Measurements from ENCODE around the gene PIM2. TPM values are rescaled to one million over a fixed set of nuclear protein-coding genes. Genes with fewer than 3 reads are reported as not detected.

Gene PIM2
- total RNA-seq: 4.3 to 5.1 TPM (median 4.6 TPM) in 3 replicates
- long read RNA-seq, partial matches to known transcripts: 0 of 1 reads
- long read RNA-seq, other reads (novel, unspliced or antisense): 0 of 1 reads

- H3K4me1 Mint-ChIP-seq (ENCODE audit: low read depth): peaks cover 33% of the 10 kb centered on the region
- H3K36me3 Mint-ChIP-seq (ENCODE audit: low read depth): peaks cover 7% of the 10 kb centered on the region
- no peaks in the 10 kb centered on the region for H3K9me3 Mint-ChIP-seq (ENCODE audit: low read depth)
- peak; percentile 27 for TF ChIP-seq CTCF (IDR thresholded peaks at IDR 0.05)
- H3K27me3 Mint-ChIP-seq (ENCODE audit: low read depth): no peaks in the 10 kb centered on the region
- no peak for DNase-seq (ENCODE audit: low spot score)
- H3K4me3 Mint-ChIP-seq (ENCODE audit: unreplicated experiment): peak within 1 kb of the TSS; percentile 75
- peak within 1 kb of the TSS; percentile 85 for H3K27ac Mint-ChIP-seq (ENCODE audit: unreplicated experiment)
Observed at GRCh38 chrX:48918643-48919340, at the start of gene PIM2. TSS of gene PIM2 (minus strand) at chrX:48919024. CDS start at chrX:48918834, 190 bp downstream.

DNA sequence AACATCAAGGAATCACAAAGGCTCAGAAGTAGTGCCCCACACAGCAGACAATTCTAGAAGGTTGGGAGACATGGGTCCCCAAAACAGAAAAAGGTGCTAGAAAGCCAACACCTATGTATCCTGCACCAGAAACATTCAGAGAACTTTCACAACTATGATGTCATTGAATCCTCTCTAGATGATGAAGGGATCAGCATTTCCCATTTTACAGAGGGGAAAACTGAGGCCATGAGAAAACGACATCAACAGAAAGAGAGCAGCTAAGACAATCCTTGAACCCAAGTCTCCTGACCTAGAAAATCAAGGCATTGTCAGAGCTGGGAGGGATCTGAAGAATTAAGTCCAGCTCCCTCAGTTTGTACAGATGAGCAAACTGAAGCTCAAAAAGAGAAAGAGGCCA is 49.6 kb upstream of the PIM2 start:
- Mint-ChIP-seq H3K36me3 (ENCODE audit: low read depth) (no peaks in the 10 kb centered on the region), H3K27ac (ENCODE audit: unreplicated experiment) (no peak overlapping the region), H3K27me3 (ENCODE audit: low read depth) (no peaks in the 10 kb centered on the region), H3K4me1 (ENCODE audit: low read depth) (peaks cover 20% of the 10 kb centered on the region), H3K4me3 (ENCODE audit: unreplicated experiment) (no peak overlapping the region), H3K9me3 (ENCODE audit: low read depth) (peaks cover 10% of the 10 kb centered on the region)
- no peak for DNase-seq (ENCODE audit: low spot score)
- no peak for TF ChIP-seq CTCF (IDR thresholded peaks at IDR 0.05)

DNA sequence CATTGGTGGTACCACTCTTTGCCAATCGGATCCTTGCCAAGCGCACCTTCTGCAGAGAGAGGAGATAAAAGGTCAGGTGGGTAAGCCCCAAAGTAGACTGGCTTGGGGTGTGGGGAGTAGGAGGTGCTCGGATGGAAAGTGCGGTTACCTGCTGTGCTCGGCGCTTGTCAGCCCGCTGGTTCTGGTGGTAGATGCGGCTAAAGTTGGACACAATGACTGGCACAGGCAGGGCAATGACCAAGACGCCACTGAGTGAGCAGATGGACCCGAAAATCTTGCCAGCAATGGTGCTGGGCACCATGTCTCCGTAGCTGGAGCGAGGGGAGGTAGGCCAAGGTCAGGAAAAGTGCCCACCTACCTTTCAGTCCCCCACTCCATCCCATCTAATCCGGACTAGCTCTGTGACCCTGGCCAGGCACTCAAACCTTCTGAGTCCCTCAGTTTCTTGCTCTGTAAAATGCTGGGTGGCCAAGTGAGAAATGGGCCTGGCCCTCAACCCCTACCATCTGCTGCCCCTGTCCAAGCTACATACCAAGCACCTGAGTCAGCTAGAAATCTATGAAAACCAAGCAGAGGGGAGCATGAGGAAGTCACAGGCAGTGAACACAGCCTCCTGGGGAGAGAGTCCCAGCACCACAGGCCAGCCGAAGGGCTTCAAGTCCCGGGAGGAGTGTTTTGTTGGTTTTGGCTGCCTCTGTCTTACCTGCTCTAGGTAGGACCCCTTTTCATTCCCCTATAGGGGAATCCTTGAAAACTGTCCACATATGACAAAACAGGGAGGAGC is 48.2 kb upstream of the PIM2 start:
- no peaks in the 10 kb centered on the region for H3K36me3 Mint-ChIP-seq (ENCODE audit: low read depth)
- H3K9me3 Mint-ChIP-seq (ENCODE audit: low read depth): peaks cover 6% of the 10 kb centered on the region
- no peak for TF ChIP-seq CTCF (IDR thresholded peaks at IDR 0.05)
- H3K4me3 Mint-ChIP-seq (ENCODE audit: unreplicated experiment): no peak overlapping the region
- DNase-seq (ENCODE audit: low spot score): no peak
- peak overlapping the region; percentile 69 for H3K27ac Mint-ChIP-seq (ENCODE audit: unreplicated experiment)
- peaks cover 9% of the 10 kb centered on the region for H3K4me1 Mint-ChIP-seq (ENCODE audit: low read depth)
- no peaks in the 10 kb centered on the region for H3K27me3 Mint-ChIP-seq (ENCODE audit: low read depth)

- Mint-ChIP-seq H3K36me3 (ENCODE audit: low read depth) (no peaks in the 10 kb centered on the region), H3K4me1 (ENCODE audit: low read depth) (peaks cover 9% of the 10 kb centered on the region)
Observed at GRCh38 chrX:48965959-48966358, 47.1 kb upstream of the PIM2 start.

More at GRCh38 chrX:48965959-48966358, 47.1 kb upstream of the PIM2 start:
- TF ChIP-seq CTCF (IDR thresholded peaks at IDR 0.05): no peak
- Mint-ChIP-seq H3K9me3 (ENCODE audit: low read depth) (peaks cover 6% of the 10 kb centered on the region), H3K27ac (ENCODE audit: unreplicated experiment) (no peak overlapping the region), H3K27me3 (ENCODE audit: low read depth) (no peaks in the 10 kb centered on the region), H3K4me3 (ENCODE audit: unreplicated experiment) (no peak overlapping the region)
- no peak for DNase-seq (ENCODE audit: low spot score)

Measured in chondrocyte (in vitro differentiated cells).